Fibroblast of villous mesenchyme (primary cell): ENCODE measurements around the gene TAS2R14. TPM values are rescaled to one million over a fixed set of nuclear protein-coding genes. Genes with fewer than 3 reads are reported as not detected.

Experiments used
- DNase-seq: peaks from one replicate; pipeline ENCODE4 v3.0.0-alpha.2; 2010; ENCODE audit warnings: low read depth
- H3K4me3 ChIP-seq: 2 replicates; pipeline ENCODE4 v1.5.1; 2011; ENCODE audit warnings: low read depth, mild to moderate bottlenecking, low read length
- total RNA-seq: library from RNA; depleted of rRNA; stranded (reverse); fragments of >200 nt; gene quantifications from 2 replicates; pipeline ENCODE4 v1.2.3, GENCODE V29; 2012
- TF ChIP-seq, protein P1 (sequence below): IDR thresholded peaks from 2 replicates; pipeline ENCODE4 v1.5.1; 2012; ENCODE audit warnings: low read depth, mild to moderate bottlenecking, low read length; ENCODE audit not compliant: insufficient read depth

Gene TAS2R14, protein sequence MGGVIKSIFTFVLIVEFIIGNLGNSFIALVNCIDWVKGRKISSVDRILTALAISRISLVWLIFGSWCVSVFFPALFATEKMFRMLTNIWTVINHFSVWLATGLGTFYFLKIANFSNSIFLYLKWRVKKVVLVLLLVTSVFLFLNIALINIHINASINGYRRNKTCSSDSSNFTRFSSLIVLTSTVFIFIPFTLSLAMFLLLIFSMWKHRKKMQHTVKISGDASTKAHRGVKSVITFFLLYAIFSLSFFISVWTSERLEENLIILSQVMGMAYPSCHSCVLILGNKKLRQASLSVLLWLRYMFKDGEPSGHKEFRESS
- total RNA-seq: 4.5 and 6.9 TPM in 2 replicates

DNA sequence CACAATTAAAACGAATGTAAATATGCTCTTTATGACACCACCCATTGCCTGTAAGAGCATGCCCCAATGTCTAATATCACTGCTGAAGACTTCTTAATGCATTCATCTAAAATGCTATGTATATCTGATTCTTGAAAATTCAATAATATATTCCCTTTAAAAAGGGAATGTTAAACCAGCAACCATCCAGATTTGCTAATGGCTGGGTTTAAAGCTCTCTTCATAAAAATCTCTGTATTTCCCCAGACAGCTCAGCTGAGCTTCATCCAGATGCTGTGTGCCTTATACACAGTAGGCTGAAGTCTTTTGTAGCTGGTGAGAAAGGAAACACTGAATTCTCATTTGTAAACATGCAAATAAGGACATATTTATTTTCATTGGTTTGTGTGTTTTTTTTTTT, at the start of gene TAS2R14:
TAS2R14 (minus strand) TSS at position 101 of the 400 bp plus-strand sequence; CDS start at position 45, 56 bp downstream.
- TF ChIP-seq, protein P1, sequence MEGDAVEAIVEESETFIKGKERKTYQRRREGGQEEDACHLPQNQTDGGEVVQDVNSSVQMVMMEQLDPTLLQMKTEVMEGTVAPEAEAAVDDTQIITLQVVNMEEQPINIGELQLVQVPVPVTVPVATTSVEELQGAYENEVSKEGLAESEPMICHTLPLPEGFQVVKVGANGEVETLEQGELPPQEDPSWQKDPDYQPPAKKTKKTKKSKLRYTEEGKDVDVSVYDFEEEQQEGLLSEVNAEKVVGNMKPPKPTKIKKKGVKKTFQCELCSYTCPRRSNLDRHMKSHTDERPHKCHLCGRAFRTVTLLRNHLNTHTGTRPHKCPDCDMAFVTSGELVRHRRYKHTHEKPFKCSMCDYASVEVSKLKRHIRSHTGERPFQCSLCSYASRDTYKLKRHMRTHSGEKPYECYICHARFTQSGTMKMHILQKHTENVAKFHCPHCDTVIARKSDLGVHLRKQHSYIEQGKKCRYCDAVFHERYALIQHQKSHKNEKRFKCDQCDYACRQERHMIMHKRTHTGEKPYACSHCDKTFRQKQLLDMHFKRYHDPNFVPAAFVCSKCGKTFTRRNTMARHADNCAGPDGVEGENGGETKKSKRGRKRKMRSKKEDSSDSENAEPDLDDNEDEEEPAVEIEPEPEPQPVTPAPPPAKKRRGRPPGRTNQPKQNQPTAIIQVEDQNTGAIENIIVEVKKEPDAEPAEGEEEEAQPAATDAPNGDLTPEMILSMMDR: no peak
- H3K4me3 ChIP-seq: no peak within 1 kb of the TSS
- DNase-seq: no peak

DNA sequence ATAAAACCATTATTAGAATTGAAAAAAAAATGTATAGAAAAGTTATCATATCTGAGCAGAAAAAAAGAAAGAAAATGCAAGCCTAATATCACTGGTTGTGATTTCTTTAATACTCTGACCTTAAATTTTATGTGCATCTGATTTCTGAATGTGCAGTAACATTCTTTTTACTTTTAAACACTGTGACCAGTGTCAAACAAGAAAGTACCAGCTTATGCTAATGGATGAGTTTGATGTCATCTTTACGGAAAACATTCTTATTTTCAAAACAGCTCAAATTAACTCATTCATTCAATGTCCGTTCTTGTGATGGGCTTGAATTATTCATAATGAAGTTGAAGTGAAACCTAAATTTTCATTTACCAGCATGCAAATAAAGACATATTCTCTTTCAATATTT, 47.7 kb upstream of the TAS2R14 start, which contains the start of gene TAS2R50:
TAS2R50 (minus strand) TSS at position 101 of the 400 bp plus-strand sequence; CDS start at position 49, 52 bp downstream.
- TF ChIP-seq, protein P1: no peak
- DNase-seq: no peak
- no peak within 1 kb of the TSS for H3K4me3 ChIP-seq

DNA sequence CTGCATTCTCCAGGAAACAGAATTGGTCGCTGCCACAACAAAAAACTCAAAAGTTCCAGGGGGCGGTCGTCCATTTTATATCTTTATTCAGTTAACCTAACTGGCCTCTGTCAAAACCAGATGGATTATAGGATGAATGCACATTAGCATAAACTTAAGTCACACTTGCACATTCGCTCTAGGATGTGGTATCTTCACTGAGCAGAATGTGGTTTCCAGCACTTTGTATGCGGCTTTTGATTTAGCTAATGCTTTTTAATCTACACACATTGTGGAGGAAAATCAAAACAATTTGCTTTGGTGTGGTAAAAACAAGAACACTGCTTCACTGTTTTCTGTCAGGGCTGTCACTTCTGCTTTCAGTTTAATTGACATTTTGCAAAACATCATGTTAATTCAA, 43.2 kb upstream of the TAS2R14 start:
- H3K4me3 ChIP-seq: no peak overlapping the region
- no peak for DNase-seq
- TF ChIP-seq, protein P1: no peak

DNA sequence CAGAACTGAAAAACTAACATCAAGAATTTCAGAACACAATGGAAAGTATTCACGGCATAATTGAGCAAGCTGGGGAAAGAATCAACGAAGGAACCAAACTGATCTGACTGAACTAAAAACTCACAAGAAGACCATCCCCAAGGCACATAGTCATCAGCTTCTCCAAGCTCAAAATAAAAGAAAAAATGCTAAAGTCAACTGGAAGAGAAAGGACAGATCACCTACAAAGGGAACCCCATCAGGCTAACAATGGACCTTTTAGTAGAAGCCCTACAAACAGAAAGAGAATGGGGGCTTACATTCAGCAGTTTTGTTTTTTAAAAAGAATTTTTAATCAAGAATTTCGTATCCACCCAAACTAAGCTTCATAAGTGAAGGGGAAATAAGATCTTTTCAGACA, 35.9 kb upstream of the TAS2R14 start:
- H3K4me3 ChIP-seq: no peak overlapping the region
- DNase-seq: no peak
- TF ChIP-seq, protein P1: no peak

DNA sequence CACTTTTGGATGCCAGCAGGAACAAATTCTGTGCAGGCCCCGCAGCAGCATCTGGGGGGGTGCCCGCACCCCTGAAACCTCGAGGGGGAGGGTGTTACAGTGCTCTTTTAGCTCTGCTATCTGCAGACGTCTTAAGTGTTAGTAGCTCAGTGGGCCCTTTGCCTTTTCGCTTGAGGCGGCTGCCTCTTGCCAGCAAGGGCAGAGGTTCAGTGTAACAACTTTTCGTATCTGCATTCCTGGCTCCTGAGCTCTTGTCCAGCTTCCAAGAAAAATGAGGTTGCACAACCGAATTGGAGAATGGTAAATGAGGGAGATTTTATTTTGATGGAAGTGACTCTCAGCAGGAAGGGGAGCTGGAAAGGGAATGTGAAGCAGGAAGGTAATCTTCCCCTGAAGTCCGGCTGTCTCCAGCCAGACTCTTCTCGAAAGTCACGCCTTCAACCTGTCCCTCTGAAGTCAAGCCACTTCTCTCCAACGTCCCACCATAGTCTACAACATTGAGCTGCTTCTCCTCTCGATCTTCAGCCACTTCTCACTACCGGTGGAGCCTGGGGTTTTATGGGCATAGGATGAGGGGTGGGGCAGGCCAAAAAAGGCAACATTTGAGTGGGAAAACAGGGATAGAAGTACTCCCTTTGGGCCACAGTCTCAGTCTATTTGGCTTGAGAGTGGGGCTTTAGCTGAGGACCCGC, 29.8 kb upstream of the TAS2R14 start:
- H3K4me3 ChIP-seq: no peak overlapping the region
- peak; percentile 82 for DNase-seq
- TF ChIP-seq, protein P1: no peak

DNA sequence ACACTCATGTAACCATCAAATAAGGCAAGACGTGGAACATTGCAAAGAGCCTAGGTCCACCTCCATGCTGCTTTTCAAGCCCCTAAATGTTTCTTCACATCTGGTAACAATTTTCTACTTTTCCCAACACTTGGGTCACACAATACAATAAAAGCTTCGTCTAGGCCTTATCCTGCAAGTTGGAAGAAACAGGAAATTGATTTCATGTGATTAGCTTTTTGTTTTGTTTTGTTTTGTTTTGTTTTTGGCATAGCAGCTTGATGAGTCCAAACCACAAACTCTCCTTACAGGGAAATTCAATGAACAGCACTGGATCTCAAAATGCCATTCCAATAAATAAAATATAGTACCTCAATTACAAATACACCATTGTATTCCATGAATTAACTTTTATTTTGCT, 28.3 kb upstream of the TAS2R14 start:
- TF ChIP-seq, protein P1: no peak
- peak; percentile 84 for DNase-seq
- no peak overlapping the region for H3K4me3 ChIP-seq

DNA sequence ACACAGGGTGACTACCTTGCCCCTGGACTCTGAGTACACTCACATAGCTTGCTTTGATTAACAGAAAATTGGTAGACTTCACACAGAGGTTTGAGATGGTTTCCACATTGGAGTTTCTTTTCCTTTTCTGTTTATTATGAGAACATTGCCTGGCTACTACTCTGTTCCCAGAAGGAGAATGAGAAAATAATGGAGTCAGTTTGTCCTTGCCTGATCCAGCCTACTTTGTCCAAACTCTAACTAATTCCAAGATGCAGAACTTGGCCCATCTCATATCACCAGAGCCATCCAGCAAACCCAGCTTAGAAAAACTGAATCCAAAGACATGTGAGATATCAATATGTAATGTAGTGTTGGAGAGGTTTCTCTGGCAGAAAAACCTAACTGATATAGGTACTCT, 27.3 kb upstream of the TAS2R14 start:
- no peak overlapping the region for H3K4me3 ChIP-seq
- TF ChIP-seq, protein P1: no peak
- DNase-seq: no peak
